ENCODE results near the gene KRAS. TPM values are rescaled to one million over a fixed set of nuclear protein-coding genes. Genes with fewer than 3 reads are reported as not detected.

Gene KRAS
- total and polyA plus RNA-seq, 2 of the 13 experiments (the other 11 are each of a cell fraction or from before 2014, with no cell fraction given) = 6.5 to 9.8 TPM

- POLR2A ChIA-PET = no interaction called here
- 0% methylated on average over 2 of the region's 2 CpGs for WGBS (ENCODE audit: low lambda C conversion rate)
- TF ChIP-seq ZNF616 (CRISPR knock-in tag; IDR thresholded peaks at IDR 0.05; ENCODE audit: low read depth) = no peak
- TF ChIP-seq, protein P1, sequence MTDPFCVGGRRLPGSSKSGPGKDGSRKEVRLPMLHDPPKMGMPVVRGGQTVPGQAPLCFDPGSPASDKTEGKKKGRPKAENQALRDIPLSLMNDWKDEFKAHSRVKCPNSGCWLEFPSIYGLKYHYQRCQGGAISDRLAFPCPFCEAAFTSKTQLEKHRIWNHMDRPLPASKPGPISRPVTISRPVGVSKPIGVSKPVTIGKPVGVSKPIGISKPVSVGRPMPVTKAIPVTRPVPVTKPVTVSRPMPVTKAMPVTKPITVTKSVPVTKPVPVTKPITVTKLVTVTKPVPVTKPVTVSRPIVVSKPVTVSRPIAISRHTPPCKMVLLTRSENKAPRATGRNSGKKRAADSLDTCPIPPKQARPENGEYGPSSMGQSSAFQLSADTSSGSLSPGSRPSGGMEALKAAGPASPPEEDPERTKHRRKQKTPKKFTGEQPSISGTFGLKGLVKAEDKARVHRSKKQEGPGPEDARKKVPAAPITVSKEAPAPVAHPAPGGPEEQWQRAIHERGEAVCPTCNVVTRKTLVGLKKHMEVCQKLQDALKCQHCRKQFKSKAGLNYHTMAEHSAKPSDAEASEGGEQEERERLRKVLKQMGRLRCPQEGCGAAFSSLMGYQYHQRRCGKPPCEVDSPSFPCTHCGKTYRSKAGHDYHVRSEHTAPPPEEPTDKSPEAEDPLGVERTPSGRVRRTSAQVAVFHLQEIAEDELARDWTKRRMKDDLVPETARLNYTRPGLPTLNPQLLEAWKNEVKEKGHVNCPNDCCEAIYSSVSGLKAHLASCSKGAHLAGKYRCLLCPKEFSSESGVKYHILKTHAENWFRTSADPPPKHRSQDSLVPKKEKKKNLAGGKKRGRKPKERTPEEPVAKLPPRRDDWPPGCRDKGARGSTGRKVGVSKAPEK (CRISPR knock-in tag; IDR thresholded peaks at IDR 0.05; ENCODE audit: borderline replicate concordance) = no peak
- no peak for TF ChIP-seq PHB2 (IDR thresholded peaks at IDR 0.05; ENCODE audit: partially characterized antibody)
- TF ChIP-seq, protein P2, sequence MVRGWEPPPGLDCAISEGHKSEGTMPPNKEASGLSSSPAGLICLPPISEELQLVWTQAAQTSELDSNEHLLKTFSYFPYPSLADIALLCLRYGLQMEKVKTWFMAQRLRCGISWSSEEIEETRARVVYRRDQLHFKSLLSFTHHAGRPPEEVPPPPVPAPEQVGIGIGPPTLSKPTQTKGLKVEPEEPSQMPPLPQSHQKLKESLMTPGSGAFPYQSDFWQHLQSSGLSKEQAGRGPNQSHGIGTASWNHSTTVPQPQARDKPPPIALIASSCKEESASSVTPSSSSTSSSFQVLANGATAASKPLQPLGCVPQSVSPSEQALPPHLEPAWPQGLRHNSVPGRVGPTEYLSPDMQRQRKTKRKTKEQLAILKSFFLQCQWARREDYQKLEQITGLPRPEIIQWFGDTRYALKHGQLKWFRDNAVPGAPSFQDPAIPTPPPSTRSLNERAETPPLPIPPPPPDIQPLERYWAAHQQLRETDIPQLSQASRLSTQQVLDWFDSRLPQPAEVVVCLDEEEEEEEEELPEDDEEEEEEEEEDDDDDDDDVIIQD (CRISPR knock-in tag; IDR thresholded peaks at IDR 0.05; ENCODE audit: low read depth) = no peak
- no peak for TF ChIP-seq ZNF570 (CRISPR knock-in tag; IDR thresholded peaks at IDR 0.05; ENCODE audit: borderline replicate concordance)
- TF ChIP-seq ZNF775 (CRISPR knock-in tag; IDR thresholded peaks at IDR 0.05; ENCODE audit: borderline replicate concordance) = no peak
- no peak for TF ChIP-seq ZBTB3 (CRISPR knock-in tag; IDR thresholded peaks at IDR 0.05; ENCODE audit: borderline replicate concordance, low read depth)
- no peak for TF ChIP-seq GLMP (CRISPR knock-in tag; IDR thresholded peaks at IDR 0.05; ENCODE audit: borderline replicate concordance)
- TF ChIP-seq, protein P3, sequence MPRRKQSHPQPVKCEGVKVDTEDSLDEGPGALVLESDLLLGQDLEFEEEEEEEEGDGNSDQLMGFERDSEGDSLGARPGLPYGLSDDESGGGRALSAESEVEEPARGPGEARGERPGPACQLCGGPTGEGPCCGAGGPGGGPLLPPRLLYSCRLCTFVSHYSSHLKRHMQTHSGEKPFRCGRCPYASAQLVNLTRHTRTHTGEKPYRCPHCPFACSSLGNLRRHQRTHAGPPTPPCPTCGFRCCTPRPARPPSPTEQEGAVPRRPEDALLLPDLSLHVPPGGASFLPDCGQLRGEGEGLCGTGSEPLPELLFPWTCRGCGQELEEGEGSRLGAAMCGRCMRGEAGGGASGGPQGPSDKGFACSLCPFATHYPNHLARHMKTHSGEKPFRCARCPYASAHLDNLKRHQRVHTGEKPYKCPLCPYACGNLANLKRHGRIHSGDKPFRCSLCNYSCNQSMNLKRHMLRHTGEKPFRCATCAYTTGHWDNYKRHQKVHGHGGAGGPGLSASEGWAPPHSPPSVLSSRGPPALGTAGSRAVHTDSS (CRISPR knock-in tag; conservative IDR thresholded peaks at IDR 0.05) = no peak
- TF ChIP-seq ZFP37 (CRISPR knock-in tag; IDR thresholded peaks at IDR 0.05; ENCODE audit: borderline replicate concordance) = no peak
- TF ChIP-seq RORA (CRISPR knock-in tag; IDR thresholded peaks at IDR 0.05) = no peak
- no peak for TF ChIP-seq ELF4 (CRISPR knock-in tag; IDR thresholded peaks at IDR 0.05; ENCODE audit: borderline replicate concordance)
- no peak for TF ChIP-seq ZNF136 (CRISPR knock-in tag; IDR thresholded peaks at IDR 0.05; ENCODE audit: low read depth)
- no peak for TF ChIP-seq PITX1 (CRISPR knock-in tag; IDR thresholded peaks at IDR 0.05)
- no peak for TF ChIP-seq ZMAT3 (CRISPR knock-in tag; conservative IDR thresholded peaks at IDR 0.05)
- TF ChIP-seq TGIF2 (CRISPR knock-in tag; IDR thresholded peaks at IDR 0.05) = no peak
- no peak for TF ChIP-seq SKI (IDR thresholded peaks at IDR 0.05; ENCODE audit: partially characterized antibody)
- no peak for TF ChIP-seq RELA (CRISPR knock-in tag; IDR thresholded peaks at IDR 0.05)
- no peak for TF ChIP-seq ZNF781 (CRISPR knock-in tag; IDR thresholded peaks at IDR 0.05; ENCODE audit: borderline replicate concordance, not compliant biosample characterization)
- CTCF ChIA-PET (ENCODE audit: low intra/inter-chr PET ratio, low total read pairs) = no interaction called here
- no peaks in the 10 kb centered on the region for H3K4me1 ChIP-seq (ENCODE audit: insufficient read depth, low read length)
- FAIRE-seq (no peak), ATAC-seq (no peak), DNase-seq (ENCODE audit: low spot score) (no peak)
- H3K9ac ChIP-seq (ENCODE audit: insufficient read depth, low read depth, low read length) = no peak overlapping the region
- peaks cover 0 to 3% of the 10 kb centered on the region in 2 experiments; a peak in 1 of 5 replicates for H3K27me3 ChIP-seq (ENCODE audit: control insufficient read depth in 1 of 2, insufficient read depth in 2 of 2, low read length in 2 of 2)
- no peaks in the 10 kb centered on the region for H3K79me2 ChIP-seq (ENCODE audit: insufficient read depth, low read length)
- no peaks in the 10 kb centered on the region for H4K20me1 ChIP-seq (ENCODE audit: insufficient read depth, low read length)
- intact Hi-C loops (cut with micrococcal nuclease; ENCODE audit: unreplicated experiment) (no loop called here), in situ Hi-C loops (cut with HindIII; ENCODE audit: extremely low pct_ligation_motif_present, low pct_unique_long_range_greater_than_20kb) (no loop called here)
- no TSS peak for BruUV-seq (replicated peaks)
- H2AFZ ChIP-seq (ENCODE audit: low read length) = no peak overlapping the region
- H3K27ac ChIP-seq (ENCODE audit: extremely low read length, insufficient read depth, low read length) = no peak overlapping the region
- no peak overlapping the region for H3K4me2 ChIP-seq (ENCODE audit: low read depth, low read length)
- no peaks in the 10 kb centered on the region for H3K36me3 ChIP-seq (replicated peaks in 1 of 2; ENCODE audit: control insufficient read depth in 1 of 2, insufficient read depth in 2 of 2, low read length in 2 of 2)
- H3K4me3 ChIP-seq (replicated peaks in 1 of 3; ENCODE audit: insufficient read depth in 1 of 3, low read depth in 2 of 3, low read length in 3 of 3) = no peak overlapping the region
- H3K9me3 ChIP-seq (ENCODE audit: low read length) = no peaks in the 10 kb centered on the region
These were observed 36.9 kb upstream of the KRAS start for GRCh38 chr12:25287610-25288009.
